Thyroid gland (tissue), 4 donors: ENCODE measurements around the gene JDP2. TPM values are rescaled to one million over a fixed set of nuclear protein-coding genes. Genes with fewer than 3 reads are reported as not detected.

ENCODE experiments used
- DNase-seq, 2 donors: peaks; one replicate each; pipeline ENCODE4 v3.0.0-alpha.2; 2019
- H3K27ac ChIP-seq, 3 donors: fragments of 200-600 bp; sonication (generic); 1 replicate in 2 of 3; 2 replicates in 1 of 3; pipeline ENCODE4 v1.5.1; 2016 to 2019; ENCODE audit warnings: mild to moderate bottlenecking in 1 of 3, moderate library complexity in 1 of 3
- H3K27me3 ChIP-seq: fragments of 200-600 bp; sonication (generic); one replicate; pipeline ENCODE4 v1.5.1; 2019
- H3K36me3 ChIP-seq, 2 donors: fragments of 200-600 bp; sonication (generic); one replicate each; pipeline ENCODE4 v1.5.1; 2016 to 2019
- H3K4me1 ChIP-seq, 2 donors: fragments of 200-600 bp; sonication (generic); one replicate each; pipeline ENCODE4 v1.5.1; 2017 to 2019
- H3K4me3 ChIP-seq, 3 donors: fragments of 200-600 bp; sonication (generic); replicated peaks in 1 of 3; 1 replicate in 2 of 3; 2 replicates in 1 of 3; pipeline ENCODE4 v1.5.1; 2016; ENCODE audit warnings: mild to moderate bottlenecking in 1 of 3
- H3K9me3 ChIP-seq: fragments of 200-600 bp; sonication (generic); one replicate; pipeline ENCODE4 v1.5.1; 2017
- CTCF ChIP-seq, 6 experiments: fragments of 200-600 bp in 3 of 6; fragments of 450-650 bp in 3 of 6; sonication (generic) in 3 of 6; IDR thresholded peaks; one replicate each; pipeline ENCODE4 v1.5.1; 2016 to 2019; ENCODE audit warnings: antibody characterized with exemption in 6 of 6, mild to moderate bottlenecking in 2 of 6, inconsistent platforms in 1 of 6, moderate library complexity in 1 of 6
- POLR2A ChIP-seq, 2 donors: fragments of 450-650 bp; IDR thresholded peaks; one replicate each; pipeline ENCODE4 v1.6.1; 2017; ENCODE audit warnings: antibody characterized with exemption in 2 of 2, mild to moderate bottlenecking in 2 of 2, moderate library complexity in 1 of 2
- WGBS, 2 donors: methylation state at CpG; one replicate each; pipeline ENCODE4 v1.1.5; 2017; 5-methylcytosine and 5-hydroxymethylcytosine counted together
- intact Hi-C: fragments of 100-400 bp; cut with DNase I; formaldehyde crosslinking; loops from one replicate; pipeline ENCODE4 v1.15.1; 2023
- total RNA-seq, 4 donors: library from RNA; depleted of rRNA; stranded (reverse); fragments of >200 nt; gene quantifications; one replicate each; pipeline ENCODE4 v1.2.3, GENCODE V29; 2016

The JDP2 gene
- total RNA-seq, 4 donors from 2014 or later: 24.2 to 54.6 (median 36.3) TPM

- 72 to 79% methylated on average over 4 of the region's 4 CpGs for WGBS, 2 donors
- H3K4me3 ChIP-seq: no peak overlapping the region
- no peak for DNase-seq
- no peaks in the 10 kb centered on the region for H3K4me1 ChIP-seq
- intact Hi-C loops: loop anchor here (10.0 kb wide), 2 partner anchors 90 to 350 kb away; no protein-coding TSS in a partner anchor
- TF ChIP-seq CTCF (IDR thresholded peaks at IDR 0.05) (no peak), POLR2A (IDR thresholded peaks at IDR 0.05) (no peak)
- H3K27me3 ChIP-seq: no peaks in the 10 kb centered on the region
- no peak overlapping the region for H3K27ac ChIP-seq
- no peaks in the 10 kb centered on the region for H3K9me3 ChIP-seq
- no peaks in the 10 kb centered on the region for H3K36me3 ChIP-seq
These were observed 57.0 kb downstream of the JDP2 start for GRCh38 chr14:75484711-75485429.

GRCh38 chr14:75486318-75486717, 58.5 kb downstream of the JDP2 start:
- WGBS, 2 donors: 57 to 75% methylated on average over 1 of the region's 1 CpG
- H3K36me3 ChIP-seq: no peaks in the 10 kb centered on the region
- no peaks in the 10 kb centered on the region for H3K4me1 ChIP-seq
- no peak overlapping the region for H3K27ac ChIP-seq
- H3K9me3 ChIP-seq: no peaks in the 10 kb centered on the region
- H3K4me3 ChIP-seq: no peak overlapping the region
- intact Hi-C loops: loop anchor here (10.0 kb wide), 2 partner anchors 92 to 352 kb away; no protein-coding TSS in a partner anchor
- TF ChIP-seq POLR2A (IDR thresholded peaks at IDR 0.05) (no peak), CTCF (IDR thresholded peaks at IDR 0.05) (no peak)
- DNase-seq: no peak
- H3K27me3 ChIP-seq: no peaks in the 10 kb centered on the region

- TF ChIP-seq POLR2A (IDR thresholded peaks at IDR 0.05) (no peak), CTCF (IDR thresholded peaks at IDR 0.05) (no peak)
- WGBS, 2 donors: 55 to 58% methylated on average over 7 of the region's 7 CpGs
- DNase-seq: no peak
- intact Hi-C loops: loop anchor here (10.0 kb wide), 2 partner anchors 92 to 352 kb away; no protein-coding TSS in a partner anchor
- Histone ChIP-seq H3K27ac (no peak overlapping the region), H3K4me3 (no peak overlapping the region), H3K27me3 (no peaks in the 10 kb centered on the region), H3K4me1 (no peaks in the 10 kb centered on the region), H3K36me3 (no peaks in the 10 kb centered on the region), H3K9me3 (no peaks in the 10 kb centered on the region)
These were observed 59.4 kb downstream of the JDP2 start for GRCh38 chr14:75487155-75487671.

- intact Hi-C loops: loop anchor here (2.0 to 10.0 kb wide), 3 partner anchors 95 to 355 kb away; no protein-coding TSS in a partner anchor
- Histone ChIP-seq H3K4me3 (no peak overlapping the region), H3K27me3 (no peaks in the 10 kb centered on the region), H3K27ac (no peak overlapping the region), H3K4me1 (no peaks in the 10 kb centered on the region), H3K36me3 (no peaks in the 10 kb centered on the region), H3K9me3 (no peaks in the 10 kb centered on the region)
- no peak for DNase-seq
- no peak for TF ChIP-seq CTCF (IDR thresholded peaks at IDR 0.05)
- no peak for TF ChIP-seq POLR2A (IDR thresholded peaks at IDR 0.05)
- 86 to 91% methylated on average over 5 to 6 of the region's 6 CpGs for WGBS, 2 donors
These were observed 61.6 kb downstream of the JDP2 start for GRCh38 chr14:75489480-75489837.

- WGBS, 2 donors: 79 to 91% methylated on average over 14 of the region's 14 CpGs
- H3K27ac ChIP-seq: no peak overlapping the region
- DNase-seq: no peak
- no peaks in the 10 kb centered on the region for H3K4me1 ChIP-seq
- H3K9me3 ChIP-seq: no peaks in the 10 kb centered on the region
- intact Hi-C loops: loop anchor here (10.0 kb wide), 1 partner anchor 63 kb away; no protein-coding TSS in a partner anchor
- no peaks in the 10 kb centered on the region for H3K27me3 ChIP-seq
- H3K36me3 ChIP-seq: no peaks in the 10 kb centered on the region
- no peak for TF ChIP-seq POLR2A (IDR thresholded peaks at IDR 0.05)
- no peak for TF ChIP-seq CTCF (IDR thresholded peaks at IDR 0.05)
- no peak overlapping the region for H3K4me3 ChIP-seq
These were observed 63.7 kb downstream of the JDP2 start for GRCh38 chr14:75491376-75491978.
